Endothelial cell (in vitro differentiated cells): ENCODE results near the gene CGNL1. TPM values are rescaled to one million over a fixed set of nuclear protein-coding genes. Genes with fewer than 3 reads are reported as not detected.

Source experiments
- DNase-seq: peaks from one replicate; pipeline ENCODE4 v3.0.0; 2021; ENCODE audit warnings: low spot score
- H3K27ac Mint-ChIP-seq: one replicate; pipeline ENCODE4 v1.8.0; 2021; ENCODE audit warnings: mixed read lengths, inconsistent platforms; ENCODE audit not compliant: unreplicated experiment
- H3K27me3 Mint-ChIP-seq: one replicate; pipeline ENCODE4 v1.8.0; 2021; ENCODE audit warnings: mild to moderate bottlenecking, moderate library complexity, mixed read lengths, inconsistent platforms; ENCODE audit not compliant: unreplicated experiment
- H3K36me3 Mint-ChIP-seq: one replicate; pipeline ENCODE4 v1.8.0; 2021; ENCODE audit warnings: mild to moderate bottlenecking, low read depth, mixed read lengths, inconsistent platforms; ENCODE audit not compliant: unreplicated experiment
- H3K4me1 Mint-ChIP-seq: one replicate; pipeline ENCODE4 v1.8.0; 2021; ENCODE audit warnings: mild to moderate bottlenecking, mixed read lengths, inconsistent platforms; ENCODE audit not compliant: unreplicated experiment
- H3K4me3 Mint-ChIP-seq: one replicate; pipeline ENCODE4 v1.8.0; 2021; ENCODE audit warnings: mild to moderate bottlenecking, mixed read lengths, inconsistent platforms; ENCODE audit not compliant: unreplicated experiment
- H3K9me3 Mint-ChIP-seq: one replicate; pipeline ENCODE4 v1.8.0; 2021; ENCODE audit warnings: mixed read lengths, inconsistent platforms; ENCODE audit not compliant: unreplicated experiment
- CTCF ChIP-seq: fragments of 200-600 bp; sonication (generic); IDR thresholded peaks from one replicate; pipeline ENCODE4 v1.5.0; 2021; ENCODE audit warnings: antibody characterized with exemption; ENCODE audit not compliant: unreplicated experiment
- total RNA-seq: library from RNA; stranded (reverse); fragmentation: NEBNext Ultra II Directional; extraction: Animal tissue kit (Norgen Biotek cat#: 25700); gene quantifications from one replicate; pipeline ENCODE4 v1.2.1, GENCODE V29; 2021; ENCODE audit not compliant: unreplicated experiment

Gene CGNL1
- total RNA-seq, 1 donor from 2014 or later, result 238 TPM

GRCh38 chr15:57460208-57460816 lies 84.0 kb downstream of the CGNL1 start:
- peaks cover 6% of the 10 kb centered on the region for H3K27me3 Mint-ChIP-seq
- peaks cover 12% of the 10 kb centered on the region for H3K36me3 Mint-ChIP-seq
- H3K27ac Mint-ChIP-seq, result no peak overlapping the region
- H3K4me3 Mint-ChIP-seq, result no peak overlapping the region
- TF ChIP-seq CTCF, result no peak
- peaks cover 29% of the 10 kb centered on the region for H3K4me1 Mint-ChIP-seq
- no peak for DNase-seq
- no peaks in the 10 kb centered on the region for H3K9me3 Mint-ChIP-seq

GRCh38 chr15:57461541-57461940 lies 85.2 kb downstream of the CGNL1 start:
- no peak for DNase-seq
- Mint-ChIP-seq H3K27me3 (peaks cover 5% of the 10 kb centered on the region), H3K4me1 (peaks cover 22% of the 10 kb centered on the region), H3K36me3 (peaks cover 14% of the 10 kb centered on the region), H3K9me3 (no peaks in the 10 kb centered on the region), H3K4me3 (no peak overlapping the region), H3K27ac (no peak overlapping the region)
- TF ChIP-seq CTCF, result no peak

- Mint-ChIP-seq H3K27me3 (peaks cover 10% of the 10 kb centered on the region), H3K4me1 (peaks cover 24% of the 10 kb centered on the region), H3K4me3 (no peak overlapping the region), H3K9me3 (no peaks in the 10 kb centered on the region), H3K27ac (no peak overlapping the region), H3K36me3 (peaks cover 14% of the 10 kb centered on the region)
- TF ChIP-seq CTCF, result no peak
- no peak for DNase-seq
Measured at GRCh38 chr15:57462381-57462780, 86.1 kb downstream of the CGNL1 start.

GRCh38 chr15:57463360-57463759 lies 87.1 kb downstream of the CGNL1 start:
- H3K4me1 Mint-ChIP-seq, result peaks cover 24% of the 10 kb centered on the region

More at GRCh38 chr15:57463360-57463759, 87.1 kb downstream of the CGNL1 start:
- DNase-seq, result no peak
- Mint-ChIP-seq H3K4me3 (peak overlapping the region; percentile 70), H3K9me3 (no peaks in the 10 kb centered on the region), H3K27ac (peak overlapping the region; percentile 34), H3K36me3 (peaks cover 16% of the 10 kb centered on the region), H3K27me3 (peaks cover 10% of the 10 kb centered on the region)
- no peak for TF ChIP-seq CTCF
